Occipital lobe (tissue), 2 donors: ENCODE measurements around the gene COL23A1. TPM values are rescaled to one million over a fixed set of nuclear protein-coding genes. Genes with fewer than 3 reads are reported as not detected.

Experiments used
- DNase-seq: peaks from one replicate; lab custom pipeline; 2025; lab: John Stamatoyannopoulos, UW
- total RNA-seq: library from RNA; depleted of rRNA; stranded (reverse); fragments of >200 nt; gene quantifications from one replicate; pipeline ENCODE4 v1.2.3, GENCODE V29; 2014

Gene COL23A1
- total RNA-seq, 1 donor from 2014 or later, result 0.16 TPM

GRCh38 chr5:178343306-178343705 is 246.9 kb downstream of the COL23A1 start:
- DNase-seq, result no peak

- no peak for DNase-seq
These were observed 248.4 kb downstream of the COL23A1 start for GRCh38 chr5:178341851-178342140.

- DNase-seq, result no peak
These were observed 248.9 kb downstream of the COL23A1 start for GRCh38 chr5:178341091-178341850.

- DNase-seq, result no peak
These were observed 249.6 kb downstream of the COL23A1 start for GRCh38 chr5:178340637-178341036.

GRCh38 chr5:178340187-178340586 is 250.0 kb downstream of the COL23A1 start:
- no peak for DNase-seq

GRCh38 chr5:178339272-178339671 is 250.9 kb downstream of the COL23A1 start:
- no peak for DNase-seq

GRCh38 chr5:178338750-178339144 is 251.4 kb downstream of the COL23A1 start:
- no peak for DNase-seq

GRCh38 chr5:178338126-178338749 is 252.0 kb downstream of the COL23A1 start:
- no peak for DNase-seq

GRCh38 chr5:178337334-178337741 is 252.9 kb downstream of the COL23A1 start:
- no peak for DNase-seq

- DNase-seq, result no peak
These were observed 253.3 kb downstream of the COL23A1 start for GRCh38 chr5:178336889-178337288.

GRCh38 chr5:178335302-178336030 is 254.7 kb downstream of the COL23A1 start:
- no peak for DNase-seq

- DNase-seq, result no peak
These were observed 255.3 kb downstream of the COL23A1 start for GRCh38 chr5:178334861-178335260.

- DNase-seq, result no peak
These were observed 256.2 kb downstream of the COL23A1 start for GRCh38 chr5:178333821-178334481.

- no peak for DNase-seq
These were observed 258.0 kb downstream of the COL23A1 start for GRCh38 chr5:178332210-178332641.

- peak; percentile 88 for DNase-seq
These were observed 258.6 kb downstream of the COL23A1 start for GRCh38 chr5:178331491-178331996.

GRCh38 chr5:178330791-178331404 is 259.3 kb downstream of the COL23A1 start:
- DNase-seq, result no peak

GRCh38 chr5:178328826-178329730 is 261.1 kb downstream of the COL23A1 start:
- no peak for DNase-seq

GRCh38 chr5:178327931-178328711 is 262.1 kb downstream of the COL23A1 start:
- DNase-seq, result no peak

- DNase-seq, result no peak
These were observed 262.7 kb downstream of the COL23A1 start for GRCh38 chr5:178327446-178327845.

GRCh38 chr5:178326374-178326715 is 263.8 kb downstream of the COL23A1 start:
- no peak for DNase-seq
